Measurements from ENCODE around the gene TAF5L.
"Not testable (repeated sequence)": the region's sequence is repeated elsewhere in the genome, so short reads cannot be mapped to it uniquely, and the experiment has no call there.

GRCh38 chr1:229622641-229623120, 3.2 kb downstream of the TAF5L start:
- TF ChIP-seq CTCF (conservative IDR thresholded peaks at IDR 0.05; ENCODE audit: low read length); EZH2phosphoT487 (IDR thresholded peaks at IDR 0.05; ENCODE audit: borderline replicate concordance, low read depth, low read length): not testable (repeated sequence)
